Measurements from ENCODE around the gene AOC2.
"Not testable (repeated sequence)": the region's sequence is repeated elsewhere in the genome, so short reads cannot be mapped to it uniquely, and the experiment has no call there.

DNA sequence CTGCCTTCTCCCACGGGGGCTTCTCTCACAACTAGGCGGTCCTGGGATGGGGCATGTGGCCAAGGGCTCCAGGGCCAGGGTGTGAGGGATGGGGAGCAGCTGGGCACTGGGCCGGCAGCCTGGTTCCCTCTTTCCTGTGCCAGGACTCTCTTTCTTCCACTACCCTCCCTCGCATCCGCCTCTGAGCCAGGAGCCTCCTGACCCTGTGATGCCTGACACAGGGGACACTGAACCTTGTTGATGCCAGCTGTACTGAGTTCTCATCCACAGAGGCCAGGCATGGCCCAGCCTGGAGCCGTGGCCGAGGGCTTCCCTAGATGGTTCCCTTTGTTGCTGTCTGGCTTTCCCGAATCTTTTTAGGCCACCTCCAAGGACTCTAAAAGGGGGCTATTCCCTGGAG is 12.1 kb downstream of the AOC2 start:
- TF ChIP-seq, protein P1, sequence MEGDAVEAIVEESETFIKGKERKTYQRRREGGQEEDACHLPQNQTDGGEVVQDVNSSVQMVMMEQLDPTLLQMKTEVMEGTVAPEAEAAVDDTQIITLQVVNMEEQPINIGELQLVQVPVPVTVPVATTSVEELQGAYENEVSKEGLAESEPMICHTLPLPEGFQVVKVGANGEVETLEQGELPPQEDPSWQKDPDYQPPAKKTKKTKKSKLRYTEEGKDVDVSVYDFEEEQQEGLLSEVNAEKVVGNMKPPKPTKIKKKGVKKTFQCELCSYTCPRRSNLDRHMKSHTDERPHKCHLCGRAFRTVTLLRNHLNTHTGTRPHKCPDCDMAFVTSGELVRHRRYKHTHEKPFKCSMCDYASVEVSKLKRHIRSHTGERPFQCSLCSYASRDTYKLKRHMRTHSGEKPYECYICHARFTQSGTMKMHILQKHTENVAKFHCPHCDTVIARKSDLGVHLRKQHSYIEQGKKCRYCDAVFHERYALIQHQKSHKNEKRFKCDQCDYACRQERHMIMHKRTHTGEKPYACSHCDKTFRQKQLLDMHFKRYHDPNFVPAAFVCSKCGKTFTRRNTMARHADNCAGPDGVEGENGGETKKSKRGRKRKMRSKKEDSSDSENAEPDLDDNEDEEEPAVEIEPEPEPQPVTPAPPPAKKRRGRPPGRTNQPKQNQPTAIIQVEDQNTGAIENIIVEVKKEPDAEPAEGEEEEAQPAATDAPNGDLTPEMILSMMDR (conservative IDR thresholded peaks at IDR 0.05 in 1 of 2, IDR thresholded peaks at IDR 0.05 in 1 of 2; ENCODE audit: low read depth in 1 of 2, low read length in 2 of 2), result not testable (repeated sequence)
- not testable (repeated sequence) for TF ChIP-seq EZH2 (IDR thresholded peaks at IDR 0.05; ENCODE audit: low read length, missing control alignments)

Measured in fibroblast of lung (primary cell).